Pancreas (tissue), 10 donors: ENCODE measurements around the gene THAP5. TPM values are rescaled to one million over a fixed set of nuclear protein-coding genes. Genes with fewer than 3 reads are reported as not detected.

Experiments used
- ATAC-seq, 4 donors: fragments of 200-7000 bp; cut with Tn5 transposase; one replicate each; pipeline versions ENCODE4 v1.8.0 to v1.9.1; 2020; ENCODE audit warnings: mild to moderate bottlenecking in 4 of 4, moderate library complexity in 4 of 4
- DNase-seq, 6 donors: peaks; one replicate each; pipeline ENCODE4 v3.0.0-alpha.2; 2020
- FAIRE-seq: peaks from 2 replicates; lab custom pipeline; 2012; peaks lifted over from hg19 to GRCh38; lab: Jason Lieb, UNC
- H3K27ac ChIP-seq, 4 donors: fragments of 200-600 bp; sonication (generic); 1 replicate in 3 of 4; 2 replicates in 1 of 4; pipeline versions ENCODE4 v1.5.0 to v1.8.0; 2020
- H3K27me3 ChIP-seq, 4 donors: fragments of 200-600 bp; one replicate each; pipeline ENCODE4 v1.8.0; 2021
- H3K36me3 ChIP-seq, 3 donors: fragments of 200-600 bp; sonication (generic) in 1 of 3; one replicate each; pipeline versions ENCODE4 v1.5.0 to v1.8.0; 2020 to 2021
- H3K4me1 ChIP-seq, 3 donors: fragments of 200-600 bp; one replicate each; pipeline ENCODE4 v1.8.0; 2021
- H3K4me3 ChIP-seq, 4 donors: fragments of 200-600 bp; sonication (generic) in 2 of 4; one replicate each; pipeline versions ENCODE4 v1.5.0 to v1.8.0; 2020 to 2021
- H3K9me3 ChIP-seq, 4 donors: fragments of 200-600 bp; one replicate each; pipeline ENCODE4 v1.8.0; 2021
- WGBS, 2 donors: extraction: QIAGEN DNeasy Blood & Tissue Kit; methylation state at CpG; one replicate each; pipeline ENCODE4 v1.1.7; 2013; 5-methylcytosine and 5-hydroxymethylcytosine counted together
- intact Hi-C, 3 donors: fragments of 100-400 bp; cut with DNase I; formaldehyde crosslinking; loops; one replicate each; pipeline versions ENCODE4 v1.11.1 to v1.14.2; 2022
- polyA plus RNA-seq, 2 donors: library from polyadenylated mRNA; stranded (reverse); fragments of 200-250 nt; gene quantifications; one replicate each; pipeline ENCODE4 v1.2.3, GENCODE V29; 2013
- total RNA-seq, 6 donors: library from RNA; stranded (reverse); fragmentation: NEBNext Ultra II Directional in 4 of 6; extraction: Animal tissue kit (Norgen Biotek cat#: 25700) in 4 of 6; gene quantifications; one replicate each; pipeline versions ENCODE4 v1.2.1 to v1.2.4, GENCODE V29; 2021 to 2023
- TF ChIP-seq, protein P1 (sequence below), 4 donors: fragments of 200-600 bp; sonication (generic) in 3 of 4; IDR thresholded peaks; one replicate each; pipeline versions ENCODE4 v1.5.0 to v1.8.0; 2021; ENCODE audit warnings: antibody characterized with exemption in 4 of 4
- donor health status: healthy with polysubstance abuse.
- donor health status: DM: no; HTN: no; CAD: no; lungs with moderate emphysema.
- donor health status: DM: no; HTN: no; CAD: no.
- donor health status: control.
- donor health status: control.
- donor health status: Bipolar disorder and iron deficiency.
- donor health status: DM: yes; HTN: yes; CAD: no.
- donor health status: DM: no; HTN: no; CAD: no.
- donor health status: DM: no; HTN: no; CAD: no.
- donor health status: DM: yes; HTN: yes; CAD: no.

Gene THAP5
- total and polyA plus RNA-seq, 8 donors, result 6.4 to 17.4 (median 11.7) TPM

DNA sequence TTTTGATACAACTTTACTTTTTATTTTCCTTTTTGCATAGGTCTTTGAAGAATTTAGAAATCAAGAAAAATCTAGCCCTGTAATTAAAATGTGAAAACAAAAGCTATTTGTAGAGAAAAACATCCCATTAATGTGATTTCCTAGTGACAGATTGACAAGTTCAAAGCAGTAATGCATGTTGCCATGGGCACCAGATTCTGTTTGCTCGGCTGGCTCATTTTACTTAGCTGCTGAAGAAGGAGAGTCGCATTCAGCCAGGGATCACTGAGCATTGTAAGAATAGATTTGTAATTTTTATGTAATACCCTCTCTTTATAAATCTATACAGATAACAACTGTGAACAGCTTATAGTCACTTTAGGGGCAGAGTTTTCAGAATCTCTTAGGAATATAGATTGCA, 28.6 kb upstream of the THAP5 start:
- no peak for DNase-seq
- WGBS, 2 donors, result 55 to 61% methylated on average over 2 of the region's 2 CpGs

DNA sequence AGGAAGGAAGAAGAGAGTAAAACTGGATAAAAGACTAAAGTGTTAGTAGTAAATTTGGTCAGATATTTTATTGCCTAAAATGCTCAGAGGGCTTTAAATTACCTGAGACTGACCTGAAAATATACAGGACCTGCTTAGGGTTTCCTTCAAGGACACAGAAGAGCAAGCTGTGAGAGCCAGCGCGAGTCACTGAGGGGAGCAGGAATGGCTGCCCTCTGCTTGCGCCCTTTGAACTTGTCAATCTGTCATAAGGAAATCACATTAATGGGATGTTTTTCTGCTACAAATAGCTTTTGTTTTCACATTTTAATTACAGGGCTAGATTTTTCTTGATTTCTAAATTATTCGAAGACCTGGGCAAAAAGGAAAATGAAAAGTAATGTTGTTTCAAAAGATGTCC, 27.1 kb upstream of the THAP5 start:
- Histone ChIP-seq H3K27me3 (no peaks in the 10 kb centered on the region), H3K4me1 (no peaks in the 10 kb centered on the region), H3K4me3 (no peak overlapping the region), H3K27ac (no peak overlapping the region), H3K36me3 (no peaks in the 10 kb centered on the region), H3K9me3 (no peaks in the 10 kb centered on the region)
- intact Hi-C loops, result no loop called here
- TF ChIP-seq, protein P1, sequence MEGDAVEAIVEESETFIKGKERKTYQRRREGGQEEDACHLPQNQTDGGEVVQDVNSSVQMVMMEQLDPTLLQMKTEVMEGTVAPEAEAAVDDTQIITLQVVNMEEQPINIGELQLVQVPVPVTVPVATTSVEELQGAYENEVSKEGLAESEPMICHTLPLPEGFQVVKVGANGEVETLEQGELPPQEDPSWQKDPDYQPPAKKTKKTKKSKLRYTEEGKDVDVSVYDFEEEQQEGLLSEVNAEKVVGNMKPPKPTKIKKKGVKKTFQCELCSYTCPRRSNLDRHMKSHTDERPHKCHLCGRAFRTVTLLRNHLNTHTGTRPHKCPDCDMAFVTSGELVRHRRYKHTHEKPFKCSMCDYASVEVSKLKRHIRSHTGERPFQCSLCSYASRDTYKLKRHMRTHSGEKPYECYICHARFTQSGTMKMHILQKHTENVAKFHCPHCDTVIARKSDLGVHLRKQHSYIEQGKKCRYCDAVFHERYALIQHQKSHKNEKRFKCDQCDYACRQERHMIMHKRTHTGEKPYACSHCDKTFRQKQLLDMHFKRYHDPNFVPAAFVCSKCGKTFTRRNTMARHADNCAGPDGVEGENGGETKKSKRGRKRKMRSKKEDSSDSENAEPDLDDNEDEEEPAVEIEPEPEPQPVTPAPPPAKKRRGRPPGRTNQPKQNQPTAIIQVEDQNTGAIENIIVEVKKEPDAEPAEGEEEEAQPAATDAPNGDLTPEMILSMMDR (IDR thresholded peaks at IDR 0.05), result no peak
- DNase-seq, result no peak
- ATAC-seq, result no peak
- FAIRE-seq, result no peak
- WGBS, 2 donors, result 90 to 93% methylated on average over 4 of the region's 4 CpGs

More for the DNA sequence above, 28.6 kb upstream of the THAP5 start:
- Histone ChIP-seq H3K4me1 (no peaks in the 10 kb centered on the region), H3K4me3 (no peak overlapping the region), H3K27ac (no peak overlapping the region), H3K36me3 (no peaks in the 10 kb centered on the region), H3K27me3 (no peaks in the 10 kb centered on the region), H3K9me3 (no peaks in the 10 kb centered on the region)
- intact Hi-C loops, result no loop called here
- ATAC-seq (peak in 2 of 4 donors; percentile 56 to 62), FAIRE-seq (no peak)
- TF ChIP-seq, protein P1 (IDR thresholded peaks at IDR 0.05), result no peak

DNA sequence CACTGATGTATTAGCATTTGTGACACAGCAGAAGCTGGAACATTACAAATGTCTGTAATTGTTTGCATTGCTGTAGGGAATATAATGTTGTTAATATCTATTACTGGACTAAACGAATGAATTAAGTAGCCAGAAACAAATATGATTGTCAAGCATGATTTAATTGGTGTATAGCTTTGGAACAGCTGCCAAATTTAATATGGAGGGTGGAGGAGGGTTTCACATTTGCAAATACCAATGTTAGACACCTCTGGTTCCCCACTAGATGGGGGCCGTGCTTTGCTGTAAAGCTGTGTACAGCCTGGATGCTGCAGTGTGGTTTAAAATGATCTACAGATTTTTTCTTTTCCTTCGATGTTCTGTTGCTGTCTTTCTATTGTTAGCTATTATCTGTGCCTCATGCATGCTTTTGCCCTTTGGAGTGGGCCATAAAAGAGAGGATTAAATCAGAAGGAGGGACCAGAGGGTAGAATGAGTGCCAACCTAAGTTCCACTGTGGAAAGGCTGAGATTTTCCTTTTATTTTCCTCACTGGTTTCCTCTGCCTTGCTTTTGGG, 23.2 kb upstream of the THAP5 start:
- Histone ChIP-seq H3K27ac (no peak overlapping the region), H3K4me1 (no peaks in the 10 kb centered on the region), H3K4me3 (no peak overlapping the region), H3K27me3 (no peaks in the 10 kb centered on the region), H3K9me3 (no peaks in the 10 kb centered on the region), H3K36me3 (no peaks in the 10 kb centered on the region)
- intact Hi-C loops, result no loop called here
- TF ChIP-seq, protein P1 (IDR thresholded peaks at IDR 0.05), result no peak
- 52 to 68% methylated on average over 3 of the region's 3 CpGs for WGBS, 2 donors
- ATAC-seq, result peak in 1 of 4 donors; percentile 45
- DNase-seq, result no peak
- no peak for FAIRE-seq

DNA sequence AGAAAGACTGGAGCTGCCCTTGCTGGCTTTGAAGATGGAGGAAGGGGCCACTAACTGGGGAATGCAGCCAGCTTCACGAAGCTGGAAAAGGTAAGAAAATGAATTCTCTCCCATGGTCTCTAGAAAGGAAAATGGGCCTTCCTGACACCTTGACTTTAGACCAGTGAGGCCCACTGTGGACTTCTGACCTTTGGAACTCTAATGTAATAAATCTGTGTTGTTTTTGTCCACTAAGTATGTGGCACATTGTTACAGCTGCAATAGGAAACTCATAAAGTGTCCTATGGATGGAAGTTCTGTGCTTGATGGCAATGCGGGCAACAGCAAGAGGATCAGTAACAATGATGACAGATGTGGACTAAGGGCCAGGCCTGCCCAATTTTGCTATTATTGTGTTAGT, 21.1 kb upstream of the THAP5 start:
- ATAC-seq, result no peak
- Histone ChIP-seq H3K27ac (no peak overlapping the region), H3K4me1 (no peaks in the 10 kb centered on the region), H3K27me3 (no peaks in the 10 kb centered on the region), H3K36me3 (no peaks in the 10 kb centered on the region), H3K4me3 (no peak overlapping the region), H3K9me3 (no peaks in the 10 kb centered on the region)
- WGBS, 2 donors, result 77 to 81% methylated on average over 2 of the region's 2 CpGs
- TF ChIP-seq, protein P1 (IDR thresholded peaks at IDR 0.05), result no peak
- intact Hi-C loops, result no loop called here
- DNase-seq, result no peak
- FAIRE-seq, result no peak

DNA sequence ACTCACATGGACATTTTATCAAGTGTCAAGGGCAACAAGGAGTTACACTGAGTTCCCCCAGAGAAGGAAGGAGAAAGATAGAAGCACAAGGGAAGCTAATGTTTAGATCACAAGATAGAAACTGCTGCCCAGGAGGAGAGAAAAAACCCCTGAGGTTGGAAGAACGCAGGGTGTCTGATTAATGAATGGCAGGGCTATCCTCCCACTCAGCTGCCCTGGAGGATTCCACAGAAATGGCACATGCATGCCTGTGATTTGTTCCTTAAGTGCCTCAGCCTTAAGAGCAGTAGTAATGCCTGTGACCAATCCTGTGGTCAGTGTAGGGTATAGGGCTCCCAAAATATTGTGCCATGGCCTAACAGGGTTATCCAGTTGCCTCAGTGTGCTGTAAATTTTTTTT, 20.4 kb upstream of the THAP5 start:
- H3K4me3 ChIP-seq, result no peak overlapping the region
- no peaks in the 10 kb centered on the region for H3K27me3 ChIP-seq
- no peaks in the 10 kb centered on the region for H3K4me1 ChIP-seq
- DNase-seq (no peak), ATAC-seq (no peak), FAIRE-seq (no peak)
- H3K36me3 ChIP-seq, result no peaks in the 10 kb centered on the region
- intact Hi-C loops, result no loop called here
- WGBS, 2 donors, result 75 to 88% methylated on average over 1 of the region's 1 CpG
- TF ChIP-seq, protein P1 (IDR thresholded peaks at IDR 0.05), result no peak
- no peak overlapping the region for H3K27ac ChIP-seq
- no peaks in the 10 kb centered on the region for H3K9me3 ChIP-seq
